ENCODE results near the gene CRYBG1. TPM values are rescaled to one million over a fixed set of nuclear protein-coding genes. Genes with fewer than 3 reads are reported as not detected.

The CRYBG1 gene
- total and polyA plus RNA-seq, 2 of the 13 experiments (the other 11 are each of a cell fraction or from before 2014, with no cell fraction given): 10.1 to 21.9 TPM

DNA sequence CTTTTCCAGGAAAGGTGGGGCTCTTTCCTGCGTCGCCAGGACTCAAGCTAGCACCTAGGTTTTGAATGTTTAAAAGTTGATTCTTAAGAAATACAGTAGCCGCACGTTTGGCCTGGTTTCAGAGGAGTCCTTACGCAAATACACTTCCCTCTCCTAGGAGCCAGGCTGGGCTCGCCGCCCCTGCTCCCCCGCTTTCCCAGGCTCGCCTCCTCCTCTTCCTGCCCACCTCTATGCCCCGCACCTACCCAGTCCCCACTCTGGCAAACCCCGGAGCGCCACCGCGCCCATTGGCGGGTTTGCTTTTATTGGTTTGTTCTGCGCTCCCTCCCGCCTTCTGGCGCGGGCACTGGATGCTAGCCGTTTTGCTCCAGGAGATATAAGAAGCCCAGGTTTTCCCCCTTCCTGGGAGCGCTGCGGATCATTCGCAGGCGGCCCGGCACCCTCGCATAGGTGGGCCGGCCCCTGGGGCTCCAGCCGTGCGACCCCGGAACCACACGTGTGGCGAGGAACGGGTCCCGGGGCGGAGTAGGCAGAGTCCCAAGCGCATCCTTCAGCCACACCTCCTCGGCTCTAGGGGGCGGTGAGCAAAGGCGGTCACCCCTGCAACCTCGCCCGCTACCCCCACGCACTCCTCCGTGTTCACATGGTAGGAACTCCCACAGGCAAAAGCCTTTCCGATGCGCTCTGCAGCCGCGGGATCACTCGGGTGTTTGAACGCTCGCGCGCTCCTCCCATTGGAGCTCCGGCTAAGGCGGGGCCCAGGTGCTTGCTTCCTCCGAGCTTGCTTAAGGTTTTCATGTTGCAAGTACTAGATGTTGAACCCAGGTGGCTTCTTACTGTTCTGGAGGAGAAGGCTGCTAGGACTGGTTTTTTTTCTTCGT lies 149.8 kb downstream of the CRYBG1 start (continued):
- TF ChIP-seq ZNF644 (CRISPR knock-in tag; IDR thresholded peaks at IDR 0.05; ENCODE audit: low read depth) (no peak), ZNF577 (CRISPR knock-in tag; IDR thresholded peaks at IDR 0.05; ENCODE audit: borderline replicate concordance, low read depth) (no peak), ZNF570 (CRISPR knock-in tag; IDR thresholded peaks at IDR 0.05; ENCODE audit: borderline replicate concordance) (no peak), ZNF792 (CRISPR knock-in tag; IDR thresholded peaks at IDR 0.05) (no peak), KAT7 (CRISPR knock-in tag; IDR thresholded peaks at IDR 0.05; ENCODE audit: borderline replicate concordance) (no peak), ZNF773 (CRISPR knock-in tag; IDR thresholded peaks at IDR 0.05; ENCODE audit: borderline replicate concordance) (no peak), MZF1 (CRISPR knock-in tag; IDR thresholded peaks at IDR 0.05; ENCODE audit: borderline replicate concordance) (no peak), MXD4 (CRISPR knock-in tag; IDR thresholded peaks at IDR 0.05) (peak; percentile 39; the same call in 1 of the 2 replicates), ZNF546 (CRISPR knock-in tag; conservative IDR thresholded peaks at IDR 0.05) (no peak), STAT5B (CRISPR knock-in tag; IDR thresholded peaks at IDR 0.05) (no peak), TBX2 (CRISPR knock-in tag; IDR thresholded peaks at IDR 0.05; ENCODE audit: borderline replicate concordance) (peak; percentile 43; the same call in 1 of the 2 replicates), SOX6 (IDR thresholded peaks at IDR 0.05) (no peak), SOX6 (CRISPR knock-in tag; IDR thresholded peaks at IDR 0.05) (peak; percentile 35), NCOA5 (CRISPR knock-in tag; IDR thresholded peaks at IDR 0.05) (no peak), RARG (CRISPR knock-in tag; IDR thresholded peaks at IDR 0.05; ENCODE audit: low read depth) (no peak), ZFAT (CRISPR knock-in tag; conservative IDR thresholded peaks at IDR 0.05) (no peak), GZF1 (CRISPR knock-in tag; IDR thresholded peaks at IDR 0.05) (no peak), MTF1 (CRISPR knock-in tag; IDR thresholded peaks at IDR 0.05) (no peak), ZNF230 (CRISPR knock-in tag; IDR thresholded peaks at IDR 0.05) (no peak), ZFP36 (IDR thresholded peaks at IDR 0.05; ENCODE audit: borderline replicate concordance, low read depth, low read length, partially characterized antibody) (no peak), ZNF260 (CRISPR knock-in tag; IDR thresholded peaks at IDR 0.05; ENCODE audit: borderline replicate concordance, low read depth) (no peak), CENPT (CRISPR knock-in tag; IDR thresholded peaks at IDR 0.05; ENCODE audit: low read depth) (no peak), SOX5 (CRISPR knock-in tag; IDR thresholded peaks at IDR 0.05; ENCODE audit: borderline replicate concordance) (no peak)
- TF ChIP-seq, protein P1, sequence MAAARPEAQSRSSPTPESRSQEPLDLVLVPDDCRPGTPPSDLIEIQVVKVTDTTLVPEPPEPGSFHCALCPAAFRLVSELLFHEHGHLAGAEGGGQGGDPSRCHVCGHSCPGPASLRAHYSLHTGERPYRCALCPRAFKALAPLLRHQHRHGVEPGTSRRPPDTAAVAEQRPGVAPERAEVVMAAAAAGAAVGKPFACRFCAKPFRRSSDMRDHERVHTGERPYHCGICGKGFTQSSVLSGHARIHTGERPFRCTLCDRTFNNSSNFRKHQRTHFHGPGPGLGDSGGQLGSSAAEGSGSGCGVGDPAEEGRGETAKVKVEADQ (CRISPR knock-in tag; IDR thresholded peaks at IDR 0.05; ENCODE audit: borderline replicate concordance): no peak
- TF ChIP-seq, protein P2, sequence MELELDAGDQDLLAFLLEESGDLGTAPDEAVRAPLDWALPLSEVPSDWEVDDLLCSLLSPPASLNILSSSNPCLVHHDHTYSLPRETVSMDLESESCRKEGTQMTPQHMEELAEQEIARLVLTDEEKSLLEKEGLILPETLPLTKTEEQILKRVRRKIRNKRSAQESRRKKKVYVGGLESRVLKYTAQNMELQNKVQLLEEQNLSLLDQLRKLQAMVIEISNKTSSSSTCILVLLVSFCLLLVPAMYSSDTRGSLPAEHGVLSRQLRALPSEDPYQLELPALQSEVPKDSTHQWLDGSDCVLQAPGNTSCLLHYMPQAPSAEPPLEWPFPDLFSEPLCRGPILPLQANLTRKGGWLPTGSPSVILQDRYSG (CRISPR knock-in tag; IDR thresholded peaks at IDR 0.05): no peak
- TF ChIP-seq, protein P3, sequence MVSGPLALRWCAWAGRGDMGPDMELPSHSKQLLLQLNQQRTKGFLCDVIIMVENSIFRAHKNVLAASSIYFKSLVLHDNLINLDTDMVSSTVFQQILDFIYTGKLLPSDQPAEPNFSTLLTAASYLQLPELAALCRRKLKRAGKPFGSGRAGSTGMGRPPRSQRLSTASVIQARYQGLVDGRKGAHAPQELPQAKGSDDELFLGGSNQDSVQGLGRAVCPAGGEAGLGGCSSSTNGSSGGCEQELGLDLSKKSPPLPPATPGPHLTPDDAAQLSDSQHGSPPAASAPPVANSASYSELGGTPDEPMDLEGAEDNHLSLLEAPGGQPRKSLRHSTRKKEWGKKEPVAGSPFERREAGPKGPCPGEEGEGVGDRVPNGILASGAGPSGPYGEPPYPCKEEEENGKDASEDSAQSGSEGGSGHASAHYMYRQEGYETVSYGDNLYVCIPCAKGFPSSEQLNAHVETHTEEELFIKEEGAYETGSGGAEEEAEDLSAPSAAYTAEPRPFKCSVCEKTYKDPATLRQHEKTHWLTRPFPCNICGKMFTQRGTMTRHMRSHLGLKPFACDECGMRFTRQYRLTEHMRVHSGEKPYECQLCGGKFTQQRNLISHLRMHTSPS (CRISPR knock-in tag; IDR thresholded peaks at IDR 0.05; ENCODE audit: low read depth): no peak; the same call in 1 of the 2 replicates
- TF ChIP-seq, protein P4, sequence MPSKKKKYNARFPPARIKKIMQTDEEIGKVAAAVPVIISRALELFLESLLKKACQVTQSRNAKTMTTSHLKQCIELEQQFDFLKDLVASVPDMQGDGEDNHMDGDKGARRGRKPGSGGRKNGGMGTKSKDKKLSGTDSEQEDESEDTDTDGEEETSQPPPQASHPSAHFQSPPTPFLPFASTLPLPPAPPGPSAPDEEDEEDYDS (CRISPR knock-in tag; IDR thresholded peaks at IDR 0.05): no peak
